Non-pigmented ciliary epithelial cell (primary cell): ENCODE measurements around the gene MIA2.

Source experiments
- DNase-seq: peaks from one replicate; pipeline ENCODE4 v3.0.0-alpha.2; 2010; ENCODE audit warnings: low read depth

Gene MIA2

DNA sequence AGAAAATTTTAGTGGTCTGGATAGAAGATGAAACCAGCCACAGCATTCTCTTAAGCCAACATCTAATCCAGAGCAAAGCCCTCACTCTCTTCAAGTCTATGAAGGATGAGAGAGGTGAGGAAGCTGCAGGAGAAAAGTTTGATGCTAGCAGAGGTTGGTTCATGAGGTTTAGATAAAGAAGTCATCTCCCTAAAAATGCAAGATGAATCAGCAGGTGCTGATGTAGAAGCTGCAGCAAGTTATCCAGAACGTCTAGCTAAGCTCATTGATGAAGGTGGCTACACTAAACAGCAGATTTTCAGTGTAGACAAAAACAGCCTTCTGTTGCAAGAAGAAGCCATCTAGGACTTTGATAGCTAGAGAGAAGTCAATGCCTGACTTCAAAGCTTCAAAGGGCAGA lies 150.0 kb downstream of the MIA2 start:
- DNase-seq, result no peak

- DNase-seq, result no peak
These were observed 150.5 kb downstream of the MIA2 start for GRCh38 chr14:39384177-39384576.

GRCh38 chr14:39393289-39393688 lies 159.6 kb downstream of the MIA2 start:
- DNase-seq, result no peak

- no peak for DNase-seq
These were observed 162.0 kb downstream of the MIA2 start for GRCh38 chr14:39395555-39396254.

DNA sequence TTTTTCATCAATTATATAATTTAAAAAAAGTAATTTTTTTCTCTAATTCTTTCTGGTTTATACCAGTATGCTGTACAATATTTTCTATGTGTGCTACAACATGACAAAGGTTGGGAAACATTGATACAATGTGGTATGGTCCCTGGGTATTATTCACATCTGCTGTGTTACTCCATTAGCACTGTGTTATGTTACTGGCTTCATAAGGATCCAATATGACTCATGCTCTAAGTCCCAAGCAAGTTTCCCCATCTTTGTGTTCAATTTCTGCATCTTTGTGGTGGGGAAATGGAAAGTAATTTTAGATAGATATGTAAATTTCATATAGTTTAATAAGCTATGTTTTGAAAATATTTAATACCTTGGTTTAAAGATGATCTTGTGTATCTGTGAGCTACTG lies 162.7 kb downstream of the MIA2 start:
- no peak for DNase-seq

DNA sequence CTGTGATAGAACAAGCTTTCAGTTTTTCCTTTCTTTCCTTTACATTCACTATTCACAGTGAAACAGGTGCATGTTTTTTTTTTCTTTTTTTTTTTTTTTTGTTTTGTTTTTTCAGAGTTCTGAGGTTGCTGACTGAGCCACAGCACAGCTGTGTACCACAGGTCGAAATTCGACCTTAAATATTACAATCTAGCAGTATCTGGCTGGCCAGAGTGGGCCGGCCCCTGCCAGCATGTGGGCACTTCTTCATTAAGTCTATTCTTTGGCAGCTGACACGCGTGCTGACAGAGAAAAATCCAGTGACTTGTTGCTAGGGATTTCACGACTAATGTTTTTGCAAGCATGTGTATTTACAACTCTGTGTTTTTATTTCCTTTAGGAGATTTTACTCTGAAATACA lies 164.7 kb downstream of the MIA2 start:
- DNase-seq, result no peak

DNA sequence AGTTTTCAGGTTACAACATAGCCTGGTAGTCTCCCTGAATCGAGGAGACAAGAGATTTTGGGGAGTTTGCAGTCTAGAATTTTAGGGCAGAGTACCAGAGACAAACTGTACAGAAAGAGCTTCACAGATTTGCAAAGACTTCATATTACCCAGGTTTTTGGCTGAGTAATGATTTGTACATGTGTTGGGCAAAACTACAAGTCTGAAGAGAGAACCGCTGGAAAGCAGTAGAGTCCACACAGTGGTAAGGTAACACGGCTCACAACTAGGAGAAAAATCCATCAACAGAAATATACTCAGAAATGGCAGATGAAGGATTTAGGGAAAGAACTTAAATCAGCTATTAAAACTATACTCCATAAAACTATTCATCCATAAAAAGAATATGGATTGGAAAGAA lies 172.8 kb downstream of the MIA2 start:
- no peak for DNase-seq

GRCh38 chr14:39416072-39416471 lies 182.4 kb downstream of the MIA2 start:
- no peak for DNase-seq

- DNase-seq, result no peak
These were observed 183.3 kb downstream of the MIA2 start for GRCh38 chr14:39417014-39417413.

DNA sequence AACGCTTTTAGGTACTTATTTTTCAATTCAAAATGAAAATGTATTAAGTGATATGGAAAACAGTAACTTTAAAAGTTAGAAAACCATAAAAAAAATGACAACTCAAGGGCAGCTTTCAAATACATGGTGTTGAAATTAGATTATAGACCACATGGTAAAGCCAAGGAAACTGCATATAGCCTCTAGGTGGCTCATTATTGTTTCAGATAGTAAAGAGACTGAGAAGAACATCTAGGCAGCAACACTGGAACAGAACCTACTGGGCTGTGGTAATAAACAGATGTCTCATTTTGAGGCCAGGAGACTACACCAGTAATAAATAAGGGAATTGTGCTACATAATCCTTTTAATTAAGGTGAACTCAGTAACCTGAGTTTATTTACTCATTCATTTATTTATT lies 185.6 kb downstream of the MIA2 start:
- DNase-seq, result no peak

- no peak for DNase-seq
These were observed 188.5 kb downstream of the MIA2 start for GRCh38 chr14:39422243-39422642.

GRCh38 chr14:39423793-39424192 lies 190.1 kb downstream of the MIA2 start:
- DNase-seq, result no peak

DNA sequence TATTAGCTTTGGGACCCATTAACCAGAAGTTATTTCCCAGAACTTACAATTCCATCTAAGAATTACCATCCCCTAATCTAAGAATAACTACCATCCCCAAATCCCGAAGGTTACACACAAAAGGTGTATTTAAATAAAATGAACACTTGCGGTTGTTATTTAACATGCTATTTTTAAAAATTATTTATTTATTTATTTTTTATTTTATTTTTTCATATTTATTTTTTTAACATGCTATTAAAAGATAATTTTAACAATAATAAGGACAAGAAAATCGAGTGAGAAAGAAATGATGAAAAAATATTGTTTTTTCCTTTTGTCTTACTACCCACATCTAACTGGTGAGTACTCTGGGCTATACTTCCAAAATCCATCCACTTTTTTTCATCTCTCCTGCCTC lies 192.2 kb downstream of the MIA2 start:
- DNase-seq, result no peak

DNA sequence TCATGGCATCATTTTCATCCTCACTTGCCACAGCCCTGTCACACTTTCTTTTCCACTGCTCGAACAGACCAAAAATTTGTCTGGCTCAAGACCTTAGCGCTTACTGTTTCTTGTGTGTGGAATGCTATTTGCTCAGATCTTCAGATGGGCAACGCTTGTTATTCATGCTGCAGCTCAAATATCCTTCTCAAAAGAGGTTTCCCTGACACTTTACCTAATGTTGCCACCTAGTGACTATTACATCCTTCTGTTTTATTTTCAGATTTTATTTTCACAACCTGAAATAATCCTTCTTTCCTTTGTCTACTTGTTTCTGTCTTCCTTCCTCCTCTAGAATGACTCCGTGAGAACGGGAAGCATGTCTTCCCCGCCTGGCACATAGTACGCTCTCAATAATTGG lies 192.9 kb downstream of the MIA2 start:
- no peak for DNase-seq

GRCh38 chr14:39428118-39428517 lies 194.4 kb downstream of the MIA2 start:
- no peak for DNase-seq

DNA sequence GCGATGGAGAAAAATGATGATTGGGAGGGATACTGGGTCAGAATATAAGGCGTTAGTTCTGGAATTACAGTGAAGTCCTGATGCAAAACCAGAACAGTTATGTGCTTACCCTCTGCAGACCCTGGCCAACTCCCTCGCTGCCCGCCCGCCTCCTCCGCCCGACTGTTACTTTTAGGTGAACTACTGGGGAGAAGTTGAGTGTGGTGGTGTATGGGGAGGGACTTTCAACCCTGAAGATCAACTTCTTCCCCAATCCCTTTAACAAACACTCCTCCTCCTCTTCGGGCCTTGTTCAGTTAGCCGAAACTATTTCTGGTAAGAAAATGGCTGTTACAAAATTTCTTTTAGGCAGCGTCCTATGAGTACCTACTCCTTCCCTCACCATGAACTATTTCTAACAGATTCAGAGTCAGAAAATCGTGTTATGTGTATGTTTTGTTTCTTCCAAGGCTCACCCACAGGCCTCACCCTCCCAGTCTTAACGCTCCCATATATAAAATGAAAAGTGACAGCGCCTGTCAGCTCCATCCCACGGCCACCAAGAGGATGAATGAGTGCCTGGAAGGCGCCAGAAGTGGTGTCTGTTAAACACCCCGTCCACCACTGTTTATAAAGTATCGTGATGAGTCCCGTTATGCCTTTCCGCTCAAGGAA lies 197.2 kb downstream of the MIA2 start:
- DNase-seq, result no peak

GRCh38 chr14:39431416-39432178 lies 197.9 kb downstream of the MIA2 start:
- no peak for DNase-seq

DNA sequence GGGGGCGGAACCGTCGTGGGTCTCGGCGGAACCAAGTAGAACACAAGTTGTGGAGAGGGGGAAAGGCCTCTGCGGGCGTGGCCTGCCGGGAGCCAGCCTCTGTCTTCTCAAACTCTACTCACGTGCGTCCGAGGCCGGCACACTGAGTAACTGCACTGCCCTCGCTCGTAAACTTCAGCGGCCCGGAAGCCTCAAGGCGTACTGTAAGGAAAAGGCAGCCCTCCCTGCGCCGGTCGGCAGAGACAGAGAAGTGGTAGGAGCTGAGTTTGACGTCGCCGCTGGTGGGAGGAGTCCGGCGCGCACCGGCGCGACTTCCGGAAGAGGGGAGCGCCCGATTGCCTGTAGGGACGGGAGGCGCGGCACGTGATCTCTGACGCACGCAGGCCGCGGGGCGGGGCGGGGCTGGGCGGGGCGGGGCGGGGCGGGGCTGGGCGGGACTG lies 198.5 kb downstream of the MIA2 start, which contains the start of gene FBXO33:
Gene FBXO33, minus strand, starts transcription at position 255 of the 440 bp plus-strand sequence. CDS start 271 bp downstream, outside the sequence.
- DNase-seq, result peak; percentile 86

DNA sequence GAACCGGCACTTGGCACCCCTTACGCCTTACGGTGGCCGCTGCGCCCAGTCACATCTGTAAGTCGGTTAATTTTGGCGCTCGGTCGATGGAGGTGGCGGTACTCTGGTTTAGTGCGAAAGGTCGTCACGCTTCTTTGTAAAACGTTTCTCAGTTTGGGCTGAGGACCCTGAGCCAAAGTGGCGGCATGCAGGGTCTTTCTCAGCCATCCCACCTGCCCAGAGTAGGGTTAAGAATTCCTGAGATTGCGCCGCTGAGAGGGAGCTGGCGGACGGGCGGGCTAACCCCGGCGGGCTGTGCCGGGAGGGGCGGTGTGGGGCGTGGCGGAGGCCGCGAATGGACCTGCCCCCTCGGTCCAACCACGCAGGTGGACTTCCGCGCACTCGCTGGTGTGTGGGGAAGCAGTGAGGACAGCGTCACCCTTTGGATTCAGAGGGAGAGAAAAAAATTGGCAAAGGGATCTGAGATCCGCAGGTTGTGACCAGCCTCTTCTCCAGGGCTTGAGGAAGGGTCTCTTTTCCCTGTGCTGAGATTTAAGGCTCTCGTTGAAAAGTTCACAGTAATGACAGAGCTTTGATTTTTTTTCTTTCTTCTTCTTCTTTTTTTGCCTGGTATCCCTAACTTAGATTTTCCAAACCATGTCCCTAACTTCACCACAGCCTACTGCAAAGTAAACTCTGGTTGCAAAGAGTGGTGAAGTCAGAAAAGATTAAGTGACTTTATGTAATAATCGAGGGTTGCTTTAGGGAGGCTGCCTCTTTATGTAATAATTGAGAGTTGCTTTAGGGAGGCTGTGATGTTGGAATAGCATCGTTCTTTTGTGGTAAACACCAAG lies 199.1 kb downstream of the MIA2 start:
- no peak for DNase-seq

DNA sequence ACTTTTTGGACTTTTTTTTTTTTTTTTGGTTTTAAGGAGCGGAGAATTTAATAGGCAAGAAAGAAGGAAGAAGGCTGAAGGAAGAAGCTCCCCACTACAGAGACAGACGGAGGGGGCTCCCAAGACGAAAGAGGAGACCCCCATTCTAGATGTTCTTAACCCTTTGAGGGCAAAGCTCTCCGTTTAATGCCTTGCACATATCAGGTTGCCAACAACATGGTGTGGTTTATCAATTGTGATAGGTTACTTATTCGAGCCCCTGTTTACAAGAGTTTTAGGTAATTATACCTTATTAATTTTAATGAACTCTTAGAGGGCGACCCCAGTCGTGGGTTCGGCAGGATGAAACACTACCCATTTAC lies 199.7 kb downstream of the MIA2 start:
- DNase-seq, result no peak

GRCh38 chr14:39434401-39434800 lies 200.7 kb downstream of the MIA2 start:
- no peak for DNase-seq

DNA sequence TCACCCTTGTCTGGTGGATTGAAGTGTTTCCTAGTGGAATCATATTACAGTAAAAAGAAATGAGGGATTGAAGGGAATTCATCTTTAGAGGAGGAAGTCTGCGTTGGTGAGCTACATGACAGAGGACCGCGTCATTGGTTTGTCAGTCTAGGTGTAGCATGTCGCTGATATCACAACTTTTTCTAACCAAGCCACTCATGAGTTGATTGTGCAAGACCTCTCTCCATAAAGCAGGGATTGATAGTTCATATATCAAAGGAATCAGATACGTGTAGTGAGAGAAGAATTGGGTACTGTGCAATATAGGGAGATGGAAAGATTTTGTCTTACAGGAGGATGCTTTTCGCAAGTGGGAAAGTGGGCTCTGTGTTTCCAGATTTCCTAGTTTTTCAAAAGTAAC lies 201.5 kb downstream of the MIA2 start:
- DNase-seq, result no peak
